Embryonic facial prominence (tissue), 1 donor: ENCODE results near the gene PRSS3.
A peak's percentile ranks its signal among the peaks of the same experiment; 100 is the strongest.
"Not testable (repeated sequence)": the region's sequence is repeated elsewhere in the genome, so short reads cannot be mapped to it uniquely, and the experiment has no call there.

Experiments
- DNase-seq: peaks from one replicate; pipeline ENCODE4 v3.0.0-alpha.2; 2016; ENCODE audit errors: extremely low spot score

PRSS3 gene

GRCh38 chr9:33817327-33818166 is 22.2 kb downstream of the PRSS3 start:
- peak; percentile 13 for DNase-seq

GRCh38 chr9:33818167-33818846 is 22.9 kb downstream of the PRSS3 start:
- no peak for DNase-seq

GRCh38 chr9:33818847-33819500 is 23.6 kb downstream of the PRSS3 start:
- no peak for DNase-seq

GRCh38 chr9:33820231-33820745 is 24.9 kb downstream of the PRSS3 start:
- DNase-seq: no peak

GRCh38 chr9:33823801-33824200 is 28.4 kb downstream of the PRSS3 start:
- DNase-seq: no peak

- DNase-seq: not testable (repeated sequence)
Measured at GRCh38 chr9:33827285-33827684, 31.9 kb downstream of the PRSS3 start.

- DNase-seq: not testable (repeated sequence)
Measured at GRCh38 chr9:33829641-33830230, 34.4 kb downstream of the PRSS3 start.

GRCh38 chr9:33835625-33836260 is 40.4 kb downstream of the PRSS3 start:
- no peak for DNase-seq

- not testable (repeated sequence) for DNase-seq
Measured at GRCh38 chr9:33836261-33836660, 40.9 kb downstream of the PRSS3 start.

- no peak for DNase-seq
Measured at GRCh38 chr9:33837138-33837537, 41.8 kb downstream of the PRSS3 start.

- DNase-seq: no peak
Measured at GRCh38 chr9:33840381-33840780, 45.0 kb downstream of the PRSS3 start.

GRCh38 chr9:33843312-33843961 is 48.1 kb downstream of the PRSS3 start:
- DNase-seq: no peak

GRCh38 chr9:33846231-33846630 is 50.9 kb downstream of the PRSS3 start:
- no peak for DNase-seq

GRCh38 chr9:33847894-33848205 is 52.5 kb downstream of the PRSS3 start:
- not testable (repeated sequence) for DNase-seq
